Adrenal gland (tissue), 5 donors: ENCODE data around the gene RGS1.

Source experiments
- POLR2A ChIP-seq, 2 donors: fragments of 450-650 bp; IDR thresholded peaks; one replicate each; pipeline ENCODE4 v1.6.1; 2017; ENCODE audit warnings: antibody characterized with exemption in 2 of 2, mild to moderate bottlenecking in 2 of 2, moderate library complexity in 1 of 2
- TF ChIP-seq, protein P1 (sequence below), 6 experiments: fragments of 450-650 bp in 4 of 6; fragments of 200-600 bp in 2 of 6; sonication (generic) in 1 of 6; IDR thresholded peaks; 1 replicate in 5 of 6; 2 replicates in 1 of 6; pipeline versions ENCODE4 v1.5.1 to v1.8.0; 2016 to 2021; ENCODE audit warnings: antibody characterized with exemption in 6 of 6, mild to moderate bottlenecking in 2 of 6, moderate library complexity in 1 of 6
- donor health status: DM: no; HTN: no; CAD: no.

DNA sequence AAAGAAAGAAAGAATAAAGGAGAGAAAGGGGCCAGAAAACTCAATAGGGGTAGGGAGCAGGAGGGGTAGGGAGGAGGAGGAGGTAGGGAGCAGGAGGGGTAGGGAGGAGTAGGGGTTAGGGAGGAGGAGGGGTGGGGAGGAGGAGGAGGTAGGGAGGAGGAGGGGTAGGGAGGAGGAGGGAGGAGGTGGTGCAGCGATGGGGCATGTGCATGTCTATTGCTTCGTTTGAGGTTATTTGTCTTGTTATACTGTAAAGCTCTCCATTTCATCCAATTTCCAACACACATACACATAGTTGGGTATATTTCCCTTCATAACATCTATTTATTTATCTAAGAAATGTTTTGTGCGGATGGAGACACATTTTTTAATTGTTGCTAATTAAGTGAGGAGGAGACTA lies 19.7 kb downstream of the RGS1 start:
- TF ChIP-seq, protein P1, sequence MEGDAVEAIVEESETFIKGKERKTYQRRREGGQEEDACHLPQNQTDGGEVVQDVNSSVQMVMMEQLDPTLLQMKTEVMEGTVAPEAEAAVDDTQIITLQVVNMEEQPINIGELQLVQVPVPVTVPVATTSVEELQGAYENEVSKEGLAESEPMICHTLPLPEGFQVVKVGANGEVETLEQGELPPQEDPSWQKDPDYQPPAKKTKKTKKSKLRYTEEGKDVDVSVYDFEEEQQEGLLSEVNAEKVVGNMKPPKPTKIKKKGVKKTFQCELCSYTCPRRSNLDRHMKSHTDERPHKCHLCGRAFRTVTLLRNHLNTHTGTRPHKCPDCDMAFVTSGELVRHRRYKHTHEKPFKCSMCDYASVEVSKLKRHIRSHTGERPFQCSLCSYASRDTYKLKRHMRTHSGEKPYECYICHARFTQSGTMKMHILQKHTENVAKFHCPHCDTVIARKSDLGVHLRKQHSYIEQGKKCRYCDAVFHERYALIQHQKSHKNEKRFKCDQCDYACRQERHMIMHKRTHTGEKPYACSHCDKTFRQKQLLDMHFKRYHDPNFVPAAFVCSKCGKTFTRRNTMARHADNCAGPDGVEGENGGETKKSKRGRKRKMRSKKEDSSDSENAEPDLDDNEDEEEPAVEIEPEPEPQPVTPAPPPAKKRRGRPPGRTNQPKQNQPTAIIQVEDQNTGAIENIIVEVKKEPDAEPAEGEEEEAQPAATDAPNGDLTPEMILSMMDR (IDR thresholded peaks at IDR 0.05), result no peak
- TF ChIP-seq POLR2A (IDR thresholded peaks at IDR 0.05), result no peak
